Osteoblast (primary cell): Measurements from ENCODE around the gene COL23A1. TPM values are rescaled to one million over a fixed set of nuclear protein-coding genes. Genes with fewer than 3 reads are reported as not detected.

ENCODE experiments used
- DNase-seq: peaks from one replicate; pipeline ENCODE4 v3.0.0; 2011; ENCODE audit warnings: low spot score, mixed read lengths; ENCODE audit not compliant: insufficient read length; ENCODE audit errors: missing footprints
- H2AFZ ChIP-seq: 2 replicates; pipeline ENCODE4 v1.6.0; 2011; ENCODE audit warnings: mild to moderate bottlenecking, low read length
- H3K27ac ChIP-seq: 2 replicates; pipeline ENCODE4 v1.5.1; 2011; ENCODE audit warnings: mild to moderate bottlenecking, low read depth, low read length, moderate library complexity
- H3K27me3 ChIP-seq: 2 replicates; pipeline ENCODE4 v1.6.0; 2012; ENCODE audit warnings: mild to moderate bottlenecking, control low read depth, inconsistent platforms, low read length, moderate library complexity; ENCODE audit not compliant: insufficient read depth
- H3K36me3 ChIP-seq: 2 replicates; pipeline ENCODE4 v1.5.1; 2011; ENCODE audit warnings: mild to moderate bottlenecking, low read length, control low read depth, moderate library complexity; ENCODE audit not compliant: insufficient read depth
- H3K4me1 ChIP-seq: 2 replicates; pipeline ENCODE4 v1.5.1; 2011; ENCODE audit warnings: mild to moderate bottlenecking, low read length, control low read depth, moderate library complexity; ENCODE audit not compliant: insufficient read depth
- H3K4me2 ChIP-seq: 2 replicates; pipeline ENCODE4 v1.6.0; 2011; ENCODE audit warnings: mild to moderate bottlenecking, low read length; ENCODE audit not compliant: insufficient read depth
- H3K4me3 ChIP-seq: fragments of 200-600 bp; sonication (generic); 3 replicates; pipeline ENCODE4 v1.5.1; 2012; ENCODE audit warnings: mild to moderate bottlenecking, low read length, inconsistent platforms; ENCODE audit not compliant: insufficient read depth
- H3K79me2 ChIP-seq: 2 replicates; pipeline ENCODE4 v1.6.0; 2012; ENCODE audit warnings: mild to moderate bottlenecking, low read length, control low read depth, inconsistent platforms; ENCODE audit not compliant: insufficient read depth
- H3K9me3 ChIP-seq: 2 replicates; pipeline ENCODE4 v1.5.1; 2011; ENCODE audit warnings: low read depth, low read length, control low read depth
- H4K20me1 ChIP-seq: 2 replicates; pipeline ENCODE4 v1.6.0; 2012; ENCODE audit warnings: mild to moderate bottlenecking, low read length, control low read depth; ENCODE audit not compliant: insufficient read depth
- CTCF ChIP-seq: IDR thresholded peaks from 2 replicates; pipeline ENCODE4 v1.5.1; 2011; ENCODE audit warnings: mild to moderate bottlenecking, low read depth, low read length, moderate library complexity; ENCODE audit errors: extremely low read depth
- total RNA-seq: library from RNA; depleted of rRNA; stranded (reverse); fragments of >200 nt; gene quantifications from 2 replicates; pipeline ENCODE4 v1.2.3, GENCODE V29; 2012

COL23A1 gene
- total RNA-seq, 1 donor: under 0.01 TPM

- H3K36me3 ChIP-seq: no peaks in the 10 kb centered on the region
- DNase-seq: peak; percentile 70
- H3K79me2 ChIP-seq: no peaks in the 10 kb centered on the region
- no peak overlapping the region for H3K4me3 ChIP-seq
- H3K4me2 ChIP-seq: no peak overlapping the region
- H2AFZ ChIP-seq: no peak overlapping the region
- H4K20me1 ChIP-seq: no peaks in the 10 kb centered on the region
- no peaks in the 10 kb centered on the region for H3K4me1 ChIP-seq
- H3K9me3 ChIP-seq: no peaks in the 10 kb centered on the region
- H3K27ac ChIP-seq: no peak overlapping the region
- H3K27me3 ChIP-seq: no peaks in the 10 kb centered on the region
- TF ChIP-seq CTCF: no peak
Observed at GRCh38 chr5:178360222-178360925, 229.8 kb downstream of the COL23A1 start.

- Histone ChIP-seq H3K4me2 (no peak overlapping the region), H3K9me3 (no peaks in the 10 kb centered on the region)
Observed at GRCh38 chr5:178359738-178360137, 230.5 kb downstream of the COL23A1 start.

GRCh38 chr5:178357678-178358077 lies 232.5 kb downstream of the COL23A1 start:
- Histone ChIP-seq H3K9me3 (no peaks in the 10 kb centered on the region), H4K20me1 (no peaks in the 10 kb centered on the region), H2AFZ (no peak overlapping the region), H3K4me1 (no peaks in the 10 kb centered on the region), H3K36me3 (no peaks in the 10 kb centered on the region), H3K4me3 (no peak overlapping the region), H3K27ac (no peak overlapping the region), H3K79me2 (no peaks in the 10 kb centered on the region), H3K4me2 (no peak overlapping the region), H3K27me3 (no peaks in the 10 kb centered on the region)
- TF ChIP-seq CTCF: no peak
- DNase-seq: no peak

More at GRCh38 chr5:178359738-178360137, 230.5 kb downstream of the COL23A1 start:
- H2AFZ ChIP-seq: no peak overlapping the region
- no peak overlapping the region for H3K27ac ChIP-seq
- H3K27me3 ChIP-seq: no peaks in the 10 kb centered on the region
- H3K4me3 ChIP-seq: no peak overlapping the region
- H3K4me1 ChIP-seq: no peaks in the 10 kb centered on the region
- peak; percentile 36 for DNase-seq
- no peaks in the 10 kb centered on the region for H4K20me1 ChIP-seq
- H3K36me3 ChIP-seq: no peaks in the 10 kb centered on the region
- no peaks in the 10 kb centered on the region for H3K79me2 ChIP-seq
- TF ChIP-seq CTCF: no peak

GRCh38 chr5:178357121-178357521 lies 233.1 kb downstream of the COL23A1 start:
- no peak for TF ChIP-seq CTCF
- Histone ChIP-seq H3K79me2 (no peaks in the 10 kb centered on the region), H3K4me2 (no peak overlapping the region), H3K4me1 (no peaks in the 10 kb centered on the region), H3K9me3 (no peaks in the 10 kb centered on the region), H3K27ac (no peak overlapping the region), H2AFZ (no peak overlapping the region), H4K20me1 (no peaks in the 10 kb centered on the region), H3K36me3 (no peaks in the 10 kb centered on the region), H3K27me3 (no peaks in the 10 kb centered on the region), H3K4me3 (no peak overlapping the region)
- DNase-seq: peak; percentile 54
